Fibroblast of the aortic adventitia (primary cell): ENCODE data around the gene TEX101. TPM values are rescaled to one million over a fixed set of nuclear protein-coding genes. Genes with fewer than 3 reads are reported as not detected.
"Not testable (repeated sequence)": the region's sequence is repeated elsewhere in the genome, so short reads cannot be mapped to it uniquely, and the experiment has no call there.

Source experiments
- DNase-seq: peaks from one replicate; pipeline ENCODE4 v3.0.0-alpha.2; 2010; ENCODE audit warnings: low read depth
- H3K4me3 ChIP-seq: 2 replicates; pipeline ENCODE4 v1.5.1; 2011; ENCODE audit warnings: low read depth, mild to moderate bottlenecking, control low read depth, low read length, moderate library complexity
- CTCF ChIP-seq: IDR thresholded peaks from 2 replicates; pipeline ENCODE4 v1.5.1; 2011; ENCODE audit warnings: mild to moderate bottlenecking, low read length, control low read depth, inconsistent platforms; ENCODE audit not compliant: insufficient read depth
- total RNA-seq: library from RNA; depleted of rRNA; stranded (reverse); fragments of >200 nt; gene quantifications from 2 replicates; pipeline ENCODE4 v1.2.3, GENCODE V29; 2012; ENCODE audit warnings: low replicate concordance

TEX101 gene
- total RNA-seq, 1 donor: not detected

GRCh38 chr19:43380771-43381386 is 33.8 kb upstream of the TEX101 start:
- no peak overlapping the region for H3K4me3 ChIP-seq
- no peak for DNase-seq
- no peak for TF ChIP-seq CTCF

GRCh38 chr19:43382586-43383216 is 32.0 kb upstream of the TEX101 start:
- not testable (repeated sequence) for H3K4me3 ChIP-seq, DNase-seq

GRCh38 chr19:43383254-43383653 is 31.4 kb upstream of the TEX101 start:
- H3K4me3 ChIP-seq, DNase-seq: not testable (repeated sequence)

- not testable (repeated sequence) for DNase-seq, H3K4me3 ChIP-seq
Observed at GRCh38 chr19:43383759-43384158, 30.9 kb upstream of the TEX101 start.

GRCh38 chr19:43390903-43391551 is 23.7 kb upstream of the TEX101 start:
- H3K4me3 ChIP-seq, DNase-seq: not testable (repeated sequence)

- not testable (repeated sequence) for DNase-seq
Observed at GRCh38 chr19:43391552-43391935, 23.1 kb upstream of the TEX101 start.

GRCh38 chr19:43393501-43393900 is 21.2 kb upstream of the TEX101 start:
- not testable (repeated sequence) for H3K4me3 ChIP-seq, DNase-seq

More at GRCh38 chr19:43391552-43391935, 23.1 kb upstream of the TEX101 start:
- not testable (repeated sequence) for H3K4me3 ChIP-seq

- TF ChIP-seq CTCF: no peak
- no peak overlapping the region for H3K4me3 ChIP-seq
- DNase-seq: no peak
Observed at GRCh38 chr19:43395561-43395960, 19.1 kb upstream of the TEX101 start.

- H3K4me3 ChIP-seq: no peak overlapping the region
- no peak for TF ChIP-seq CTCF
- no peak for DNase-seq
Observed at GRCh38 chr19:43406297-43406696, 8.4 kb upstream of the TEX101 start.

GRCh38 chr19:43407416-43408005 is 7.2 kb upstream of the TEX101 start:
- no peak for DNase-seq
- TF ChIP-seq CTCF: no peak
- H3K4me3 ChIP-seq: no peak overlapping the region
